ENCODE data around the gene LIMCH1. TPM values are rescaled to one million over a fixed set of nuclear protein-coding genes. Genes with fewer than 3 reads are reported as not detected.

LIMCH1 gene
- total RNA-seq, 1 experiment from 2014 or later: not detected

- in situ Hi-C loops (cut with HindIII; ENCODE audit: low sequenced_read_pairs): no loop called here
- no peak for DNase-seq (ENCODE audit: low spot score)
Observed at GRCh38 chr4:41525129-41525528, 12.8 kb upstream of the LIMCH1 start.

GRCh38 chr4:41526628-41527027, 11.3 kb upstream of the LIMCH1 start:
- DNase-seq (ENCODE audit: low spot score): no peak
- in situ Hi-C loops (cut with HindIII; ENCODE audit: low sequenced_read_pairs): no loop called here

- in situ Hi-C loops (cut with HindIII; ENCODE audit: low sequenced_read_pairs): no loop called here
- no peak for DNase-seq (ENCODE audit: low spot score)
Observed at GRCh38 chr4:41528512-41529205, 9.3 kb upstream of the LIMCH1 start.

GRCh38 chr4:41530741-41531140, 7.2 kb upstream of the LIMCH1 start:
- in situ Hi-C loops (cut with HindIII; ENCODE audit: low sequenced_read_pairs): no loop called here
- no peak for DNase-seq (ENCODE audit: low spot score)

- DNase-seq (ENCODE audit: low spot score): peak; percentile 30
- in situ Hi-C loops (cut with HindIII; ENCODE audit: low sequenced_read_pairs): no loop called here
Observed at GRCh38 chr4:41532336-41532735, 5.6 kb upstream of the LIMCH1 start.

GRCh38 chr4:41532882-41533281, 5.1 kb upstream of the LIMCH1 start:
- no peak for DNase-seq (ENCODE audit: low spot score)
- in situ Hi-C loops (cut with HindIII; ENCODE audit: low sequenced_read_pairs): no loop called here

GRCh38 chr4:41533680-41534079, 4.3 kb upstream of the LIMCH1 start:
- in situ Hi-C loops (cut with HindIII; ENCODE audit: low sequenced_read_pairs): no loop called here
- no peak for DNase-seq (ENCODE audit: low spot score)

- in situ Hi-C loops (cut with HindIII; ENCODE audit: low sequenced_read_pairs): no loop called here
- DNase-seq (ENCODE audit: low spot score): no peak
Observed at GRCh38 chr4:41534404-41534803, 3.6 kb upstream of the LIMCH1 start.

- no peak for DNase-seq (ENCODE audit: low spot score)
Observed at GRCh38 chr4:41535911-41536371, 2.0 kb upstream of the LIMCH1 start.

GRCh38 chr4:41537292-41537890, 566 bp upstream of the LIMCH1 start:
- in situ Hi-C loops (cut with HindIII; ENCODE audit: low sequenced_read_pairs): no loop called here
- DNase-seq (ENCODE audit: low spot score): no peak

More at GRCh38 chr4:41535911-41536371, 2.0 kb upstream of the LIMCH1 start:
- in situ Hi-C loops (cut with HindIII; ENCODE audit: low sequenced_read_pairs): no loop called here

GRCh38 chr4:41538887-41539498, 1.0 kb downstream of the LIMCH1 start:
- in situ Hi-C loops (cut with HindIII; ENCODE audit: low sequenced_read_pairs): no loop called here
- DNase-seq (ENCODE audit: low spot score): peak; percentile 54

GRCh38 chr4:41539711-41540110, 1.8 kb downstream of the LIMCH1 start:
- in situ Hi-C loops (cut with HindIII; ENCODE audit: low sequenced_read_pairs): no loop called here
- no peak for DNase-seq (ENCODE audit: low spot score)

- DNase-seq (ENCODE audit: low spot score): no peak
- in situ Hi-C loops (cut with HindIII; ENCODE audit: low sequenced_read_pairs): no loop called here
Observed at GRCh38 chr4:41540687-41541086, 2.7 kb downstream of the LIMCH1 start.

GRCh38 chr4:41541687-41542094, 3.7 kb downstream of the LIMCH1 start:
- DNase-seq (ENCODE audit: low spot score): peak; percentile 42
- in situ Hi-C loops (cut with HindIII; ENCODE audit: low sequenced_read_pairs): no loop called here

GRCh38 chr4:41542526-41543275, 4.7 kb downstream of the LIMCH1 start:
- in situ Hi-C loops (cut with HindIII; ENCODE audit: low sequenced_read_pairs): no loop called here

GRCh38 chr4:41545238-41545637, 7.3 kb downstream of the LIMCH1 start:
- no peak for DNase-seq (ENCODE audit: low spot score)
- in situ Hi-C loops (cut with HindIII; ENCODE audit: low sequenced_read_pairs): no loop called here

More at GRCh38 chr4:41542526-41543275, 4.7 kb downstream of the LIMCH1 start:
- DNase-seq (ENCODE audit: low spot score): no peak

- DNase-seq (ENCODE audit: low spot score): no peak
- in situ Hi-C loops (cut with HindIII; ENCODE audit: low sequenced_read_pairs): no loop called here
Observed at GRCh38 chr4:41546638-41547037, 8.7 kb downstream of the LIMCH1 start.

GRCh38 chr4:41548305-41548880, 10.4 kb downstream of the LIMCH1 start:
- in situ Hi-C loops (cut with HindIII; ENCODE audit: low sequenced_read_pairs): no loop called here
- no peak for DNase-seq (ENCODE audit: low spot score)

- DNase-seq (ENCODE audit: low spot score): no peak
- in situ Hi-C loops (cut with HindIII; ENCODE audit: low sequenced_read_pairs): no loop called here
Observed at GRCh38 chr4:41549478-41549877, 11.5 kb downstream of the LIMCH1 start.

Data from G401 (cell line).